B cell (primary cell): Measurements from ENCODE around the gene MAP3K9. TPM values are rescaled to one million over a fixed set of nuclear protein-coding genes. Genes with fewer than 3 reads are reported as not detected.

Source experiments
- ATAC-seq: fragments of 200-7000 bp; cut with Tn5 transposase; one replicate; pipeline ENCODE4 v1.10.0; 2021; ENCODE audit warnings: low read depth, mild to moderate bottlenecking, moderate number of reproducible peaks, moderate library complexity
- CTCF ChIA-PET: fragments of 350-600 bp; sonication (Branson Sonifier 250); formaldehyde crosslinking; loops from one replicate; lab custom pipeline; 2021; ENCODE audit warnings: antibody characterized with exemption, inconsistent platforms; lab: Charles Lee
- POLR2A ChIA-PET: fragments of 350-600 bp; sonication (Branson Sonifier 250); formaldehyde crosslinking; loops from one replicate; lab custom pipeline; 2021; ENCODE audit warnings: antibody characterized with exemption; lab: Charles Lee
- DNase-seq: peaks from one replicate; pipeline ENCODE4 v3.0.0; 2013
- H2AFZ ChIP-seq: 2 replicates; pipeline ENCODE4 v1.6.1; 2012; ENCODE audit warnings: mild to moderate bottlenecking, low read depth, low read length; ENCODE audit not compliant: insufficient read depth, poor library complexity, severe bottlenecking
- H3K27ac ChIP-seq, 2 donors: 1 replicate in 1 of 2; 2 replicates in 1 of 2; pipeline ENCODE4 v1.5.1; 2012 to 2013; ENCODE audit warnings: low read length in 2 of 2, mild to moderate bottlenecking in 2 of 2, moderate library complexity in 1 of 2
- H3K27me3 ChIP-seq, 4 experiments: fragments of 200-600 bp in 1 of 4; sonication (generic) in 1 of 4; replicated peaks in 1 of 4; 1 replicate in 2 of 4; 2 replicates in 2 of 4; pipeline versions ENCODE4 v1.6.1 to v1.7.0; 2013 to 2016; ENCODE audit warnings: low read length in 3 of 4, mild to moderate bottlenecking in 2 of 4, mixed read lengths in 1 of 4, moderate library complexity in 1 of 4; ENCODE audit not compliant: insufficient read depth in 4 of 4, control insufficient read depth in 3 of 4; ENCODE audit errors: control extremely low read depth in 1 of 4
- H3K36me3 ChIP-seq, 2 experiments: replicated peaks in 1 of 2; 1 replicate in 1 of 2; 2 replicates in 1 of 2; pipeline versions ENCODE4 v1.6.1 to v1.7.1; 2013; ENCODE audit warnings: low read length in 1 of 2; ENCODE audit not compliant: insufficient read depth in 2 of 2, control insufficient read depth in 1 of 2; ENCODE audit errors: control extremely low read depth in 1 of 2, extremely low read depth in 1 of 2
- H3K4me1 ChIP-seq, 2 donors: fragments of 200-600 bp in 1 of 2; sonication (generic) in 1 of 2; 1 replicate in 1 of 2; 2 replicates in 1 of 2; pipeline versions ENCODE4 v1.5.1 to v1.6.1; 2013 to 2017; ENCODE audit warnings: low read length in 2 of 2; ENCODE audit not compliant: control insufficient read depth in 2 of 2, insufficient read depth in 2 of 2
- H3K4me2 ChIP-seq: replicated peaks from 2 replicates; pipeline ENCODE3; 2012; ENCODE audit warnings: mild to moderate bottlenecking, low read depth, low read length; ENCODE audit not compliant: poor library complexity, severe bottlenecking
- H3K4me3 ChIP-seq, 5 experiments: fragments of 200-600 bp in 1 of 5; sonication (generic) in 1 of 5; 1 replicate in 3 of 5; 2 replicates in 2 of 5; pipeline versions ENCODE4 v1.5.1 to v1.7.0; 2011 to 2016; ENCODE audit warnings: low read length in 4 of 5, mild to moderate bottlenecking in 4 of 5, low read depth in 2 of 5, control low read depth in 1 of 5, moderate library complexity in 1 of 5; ENCODE audit not compliant: insufficient read depth in 1 of 5; ENCODE audit errors: control extremely low read depth in 1 of 5, extremely low read depth in 1 of 5
- H3K79me2 ChIP-seq: fragments of 200-600 bp; sonication (generic); one replicate; pipeline ENCODE4 v1.6.0; 2016; ENCODE audit warnings: low read length; ENCODE audit not compliant: control insufficient read depth, insufficient read depth
- H3K9ac ChIP-seq: fragments of 200-600 bp; sonication (generic); 2 replicates; pipeline ENCODE4 v1.6.1; 2017; ENCODE audit warnings: mild to moderate bottlenecking, low read length, moderate library complexity
- H3K9me3 ChIP-seq, 3 donors: one replicate each; pipeline versions ENCODE4 v1.6.1 to v1.7.1; 2013; ENCODE audit warnings: low read length in 2 of 3; ENCODE audit not compliant: control insufficient read depth in 2 of 3, insufficient read depth in 1 of 3; ENCODE audit errors: control extremely low read depth in 1 of 3
- H4K20me1 ChIP-seq: 2 replicates; pipeline ENCODE4 v1.6.0; 2012; ENCODE audit warnings: mild to moderate bottlenecking, low read length; ENCODE audit not compliant: insufficient read depth, control insufficient read depth, poor library complexity, severe bottlenecking
- H3K27ac Mint-ChIP-seq: one replicate; pipeline ENCODE4 v1.8.0; 2021; ENCODE audit warnings: mixed read lengths
- H3K27me3 Mint-ChIP-seq: one replicate; pipeline ENCODE4 v1.8.0; 2021; ENCODE audit warnings: mixed read lengths
- H3K4me1 Mint-ChIP-seq: one replicate; pipeline ENCODE4 v1.8.0; 2021; ENCODE audit warnings: mixed read lengths
- H3K4me3 Mint-ChIP-seq: one replicate; pipeline ENCODE4 v1.8.0; 2021; ENCODE audit warnings: mixed read lengths
- H3K9me3 Mint-ChIP-seq: one replicate; pipeline ENCODE4 v1.8.0; 2022; ENCODE audit warnings: mixed read lengths; ENCODE audit not compliant: insufficient read depth
- CTCF ChIP-seq: fragments of 200-600 bp; IDR thresholded peaks from one replicate; pipeline ENCODE4 v1.8.0; 2022; ENCODE audit warnings: antibody characterized with exemption, mild to moderate bottlenecking
- EZH2 ChIP-seq: IDR thresholded peaks from 2 replicates; pipeline ENCODE4 v1.6.1; 2012; ENCODE audit warnings: borderline replicate concordance, low read depth, mild to moderate bottlenecking, moderate library complexity, low read length; ENCODE audit not compliant: insufficient read depth, poor library complexity, severe bottlenecking
- WGBS: methylation state at CpG from one replicate; pipeline ENCODE4 v1.1.5; 2013; ENCODE audit warnings: missing lambda C conversion rate; ENCODE audit not compliant: insufficient coverage; 5-methylcytosine and 5-hydroxymethylcytosine counted together
- intact Hi-C: fragments of 100-400 bp; cut with micrococcal nuclease; formaldehyde crosslinking; loops from one replicate; pipeline ENCODE4 v1.10.0; 2022
- polyA plus RNA-seq: library from polyadenylated mRNA; depleted of rRNA; stranded (reverse); fragments of >200 nt; gene quantifications from 2 replicates; pipeline ENCODE4 v1.2.3, GENCODE V29; 2012
- total RNA-seq, 2 donors: library from RNA; stranded (reverse); fragments of 120-200 nt in 1 of 2; gene quantifications; 1 replicate in 1 of 2; 2 replicates in 1 of 2; pipeline versions ENCODE4 v1.2.3 to v1.2.4, GENCODE V29; 2013 to 2022

Gene MAP3K9
- total and polyA plus RNA-seq, 2 donors (not counting 1 experiment from before 2014, with no cell fraction given), result 4.7 to 20.2 TPM

DNA sequence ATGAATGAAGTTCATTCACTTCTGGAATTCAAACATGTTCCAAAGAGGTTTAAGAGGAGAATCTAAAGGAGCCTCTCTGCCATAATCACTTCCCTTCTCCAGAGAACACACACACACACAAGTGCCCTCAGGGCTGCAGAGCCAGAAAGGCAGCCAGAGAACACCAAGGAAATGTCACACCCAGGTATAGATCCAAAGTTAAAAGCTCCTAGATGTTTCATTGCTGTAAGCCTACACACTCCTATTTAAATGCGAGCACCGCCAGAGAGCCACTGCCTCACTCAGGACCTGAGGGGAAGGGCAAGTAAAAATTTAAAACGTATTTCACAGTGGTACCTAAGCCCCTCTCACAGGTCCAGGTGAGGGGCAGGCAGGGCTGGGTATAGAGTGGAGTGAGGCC, 85.2 kb downstream of the MAP3K9 start:
- Histone ChIP-seq H3K4me2 (no peak overlapping the region), H2AFZ (no peak overlapping the region), H4K20me1 (no peaks in the 10 kb centered on the region), H3K9me3 (no peaks in the 10 kb centered on the region), H3K36me3 (peaks cover 0 to 5% of the 10 kb centered on the region in 2 experiments), H3K9ac (no peak overlapping the region), H3K4me3 (no peak overlapping the region), H3K27ac (no peak overlapping the region), H3K27me3 (no peaks in the 10 kb centered on the region), H3K79me2 (no peaks in the 10 kb centered on the region), H3K4me1 (peaks cover 6 to 10% of the 10 kb centered on the region in 2 donors)
- WGBS, result no CpG with 5 or more reads among the region's 3 CpGs
- peaks cover 18% of the 10 kb centered on the region for H3K4me1 Mint-ChIP-seq
- H3K4me3 Mint-ChIP-seq, result no peak overlapping the region
- ChIA-PET CTCF (interaction anchor here (1.0 to 1.8 kb wide), 2 partner anchors 9 to 12 kb away, joined by 5 to 6 read pairs; no protein-coding TSS in a partner anchor), POLR2A (interaction anchor here (1.0 kb wide), 1 partner anchor 83 kb away, joined by 4 read pairs; no protein-coding TSS in a partner anchor)
- intact Hi-C loops, result no loop called here
- ATAC-seq (no peak), DNase-seq (no peak)
- no peaks in the 10 kb centered on the region for H3K9me3 Mint-ChIP-seq
- peak overlapping the region; percentile 11 for H3K27ac Mint-ChIP-seq
- no peak for TF ChIP-seq CTCF
- H3K27me3 Mint-ChIP-seq, result no peaks in the 10 kb centered on the region

GRCh38 chr14:70723276-70723675, 86.0 kb downstream of the MAP3K9 start:
- H3K4me1 Mint-ChIP-seq, result peaks cover 18% of the 10 kb centered on the region
- no peaks in the 10 kb centered on the region for H3K27me3 Mint-ChIP-seq
- no peaks in the 10 kb centered on the region for H3K27me3 ChIP-seq
- no peak overlapping the region for H3K4me3 Mint-ChIP-seq
- 95% methylated on average over 5 of the region's 5 CpGs for WGBS
- no peak overlapping the region for H3K27ac ChIP-seq
- no peaks in the 10 kb centered on the region for H3K79me2 ChIP-seq
- POLR2A ChIA-PET, result interaction anchor here (1.0 kb wide), 1 partner anchor 82 kb away, joined by 4 read pairs; no protein-coding TSS in a partner anchor
- intact Hi-C loops, result no loop called here
- no peak overlapping the region for H3K4me2 ChIP-seq
- H3K27ac Mint-ChIP-seq, result no peak overlapping the region
- no peak for DNase-seq
- H2AFZ ChIP-seq, result no peak overlapping the region
- no peak overlapping the region for H3K4me3 ChIP-seq
- TF ChIP-seq CTCF (no peak), EZH2 (no peak)
- no peaks in the 10 kb centered on the region for H3K9me3 ChIP-seq
- H3K36me3 ChIP-seq, result no peaks in the 10 kb centered on the region
- H3K9me3 Mint-ChIP-seq, result no peaks in the 10 kb centered on the region
- no peaks in the 10 kb centered on the region for H4K20me1 ChIP-seq
- no peak for ATAC-seq
- H3K4me1 ChIP-seq, result peaks cover 6 to 10% of the 10 kb centered on the region in 2 donors
- CTCF ChIA-PET, result interaction anchor here (1.0 to 2.1 kb wide), 4 partner anchors 9 to 95 kb away, joined by 4 to 6 read pairs (median 6); no protein-coding TSS in a partner anchor
- H3K9ac ChIP-seq, result no peak overlapping the region
